HG02973 (cell line): ENCODE measurements around the gene NEK7.
A peak's percentile ranks its signal among the peaks of the same experiment; 100 is the strongest.
"Not testable (repeated sequence)": the region's sequence is repeated elsewhere in the genome, so short reads cannot be mapped to it uniquely, and the experiment has no call there.

Source experiments
- ATAC-seq: cut with Tn5 transposase; IDR thresholded peaks from one replicate; pipeline ENCODE4 v1.9.1; 2021; ENCODE audit warnings: moderate library complexity; ENCODE audit not compliant: unreplicated experiment

NEK7 gene

DNA sequence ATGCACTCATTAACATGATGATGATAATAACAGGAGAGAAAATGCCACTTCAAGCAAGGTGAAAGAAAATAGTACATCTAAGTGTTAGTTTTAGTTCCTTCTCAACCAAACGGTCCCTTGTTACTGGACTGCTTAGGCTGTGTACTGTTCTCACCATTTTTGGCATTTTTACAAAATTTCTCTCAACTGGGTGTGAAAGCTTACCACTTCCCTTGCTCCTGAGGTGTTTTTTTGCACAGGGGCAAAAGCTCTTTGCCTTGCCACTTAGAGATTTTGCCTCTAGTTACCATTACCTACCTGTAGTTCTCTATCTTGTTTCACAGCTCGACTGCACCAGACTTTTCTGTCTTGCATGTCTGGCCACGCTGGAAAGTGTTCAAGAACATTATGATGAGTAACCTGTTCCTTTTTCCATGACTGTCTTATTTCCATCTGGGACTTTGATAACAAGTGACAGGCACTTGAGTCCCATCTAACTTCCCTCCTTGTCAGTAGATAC, 10.7 kb downstream of the NEK7 start:
- ATAC-seq = peak; percentile 39

- no peak for ATAC-seq
These were observed 11.4 kb downstream of the NEK7 start for GRCh38 chr1:198168227-198168626.

DNA sequence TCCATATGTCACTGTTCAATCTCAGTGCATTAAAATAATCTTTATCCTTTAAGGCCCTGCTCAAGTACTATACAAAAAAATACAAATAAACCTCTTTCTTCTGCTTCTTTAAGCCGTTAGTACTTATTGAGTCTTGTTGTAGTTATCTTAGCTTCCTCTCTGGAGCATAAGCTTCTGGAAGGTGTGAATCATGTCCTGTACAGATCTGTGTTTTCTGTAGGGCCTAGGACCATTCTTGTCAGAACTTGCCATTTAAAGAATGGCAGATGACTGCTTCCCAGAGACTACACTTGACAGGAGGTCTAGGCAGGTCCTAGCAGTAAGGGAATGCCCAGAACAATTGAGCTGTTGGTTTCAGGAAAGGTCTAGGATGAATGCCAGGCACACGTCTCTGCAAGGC, 12.9 kb downstream of the NEK7 start:
- ATAC-seq = no peak

DNA sequence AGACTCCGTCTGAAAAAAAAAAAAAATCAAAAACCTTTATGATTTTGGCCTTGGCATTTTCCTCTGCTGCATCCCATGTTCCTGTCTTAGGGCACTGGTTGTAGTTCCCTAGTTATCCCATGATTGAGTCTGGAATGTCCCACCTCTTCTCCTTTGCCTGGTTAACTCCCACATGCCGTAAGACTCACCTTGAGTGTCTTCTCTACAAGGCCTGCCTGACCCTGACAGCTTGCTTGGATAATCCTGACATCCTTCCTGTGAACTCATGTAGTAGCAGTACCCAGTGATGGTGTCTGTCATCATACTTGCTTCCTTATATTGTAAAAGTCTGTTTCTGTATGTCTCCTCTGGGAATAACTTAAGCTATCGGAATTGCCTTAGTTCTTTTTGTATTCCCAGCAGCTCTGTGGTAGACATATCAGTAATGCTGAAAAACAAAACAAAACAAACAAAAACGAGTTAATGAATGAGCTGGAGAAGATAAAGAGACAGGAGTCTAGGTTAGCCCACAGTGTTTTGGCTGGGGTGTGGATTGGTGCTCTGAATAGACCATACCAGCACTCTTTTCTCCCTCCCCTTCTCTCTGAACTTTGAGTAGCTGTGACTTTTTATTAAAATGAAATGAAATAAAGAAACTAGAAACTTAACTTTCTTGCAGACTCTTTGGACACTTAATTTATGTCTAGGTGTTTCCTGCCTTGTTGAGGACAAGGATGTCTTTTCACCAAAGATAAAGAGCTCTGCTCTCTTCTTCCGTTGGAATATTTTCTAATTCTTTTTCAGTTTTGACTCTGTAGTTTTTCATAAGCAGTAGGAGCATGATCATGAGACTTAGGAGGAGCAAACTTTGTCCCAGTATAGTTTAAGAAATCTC, 15.1 kb downstream of the NEK7 start:
- no peak for ATAC-seq

DNA sequence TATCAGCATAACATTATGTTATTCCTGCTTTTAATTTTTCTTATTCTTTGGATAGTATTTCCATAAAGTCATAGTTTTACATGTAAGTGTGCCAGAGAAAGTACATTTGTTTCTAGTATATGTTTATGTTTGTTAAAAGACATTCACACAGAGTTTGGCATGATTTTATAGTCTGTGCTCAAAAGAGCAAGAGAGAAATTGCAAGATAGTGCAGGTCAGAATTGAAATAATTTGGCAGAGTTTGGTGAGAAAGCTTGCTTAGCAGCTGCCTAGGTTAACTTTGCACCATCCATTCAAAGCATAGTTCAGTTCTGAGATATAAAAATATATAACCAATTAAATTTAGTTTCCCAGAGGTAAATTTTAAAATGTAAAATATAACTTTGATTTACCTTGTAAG, 17.0 kb downstream of the NEK7 start:
- no peak for ATAC-seq

DNA sequence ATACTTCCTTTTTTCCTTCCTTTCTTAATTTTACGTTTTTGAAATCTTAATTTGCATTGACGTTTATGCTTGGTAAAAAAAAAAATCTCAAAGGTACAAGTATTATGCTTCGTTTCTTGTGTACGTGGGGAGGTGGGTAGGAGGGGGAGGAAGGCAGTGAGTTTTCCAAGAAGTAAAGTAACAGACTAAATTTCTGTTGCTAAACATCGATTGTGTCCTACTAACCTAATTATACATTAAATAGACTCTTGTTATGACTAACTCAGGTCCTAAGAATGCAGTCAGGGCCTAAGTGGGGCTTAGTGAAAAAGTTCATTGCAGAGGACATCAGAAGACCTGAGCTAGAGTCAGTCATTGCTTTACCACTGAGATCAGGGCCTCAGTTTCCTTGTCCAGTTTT, 17.5 kb downstream of the NEK7 start:
- ATAC-seq = peak; percentile 39

DNA sequence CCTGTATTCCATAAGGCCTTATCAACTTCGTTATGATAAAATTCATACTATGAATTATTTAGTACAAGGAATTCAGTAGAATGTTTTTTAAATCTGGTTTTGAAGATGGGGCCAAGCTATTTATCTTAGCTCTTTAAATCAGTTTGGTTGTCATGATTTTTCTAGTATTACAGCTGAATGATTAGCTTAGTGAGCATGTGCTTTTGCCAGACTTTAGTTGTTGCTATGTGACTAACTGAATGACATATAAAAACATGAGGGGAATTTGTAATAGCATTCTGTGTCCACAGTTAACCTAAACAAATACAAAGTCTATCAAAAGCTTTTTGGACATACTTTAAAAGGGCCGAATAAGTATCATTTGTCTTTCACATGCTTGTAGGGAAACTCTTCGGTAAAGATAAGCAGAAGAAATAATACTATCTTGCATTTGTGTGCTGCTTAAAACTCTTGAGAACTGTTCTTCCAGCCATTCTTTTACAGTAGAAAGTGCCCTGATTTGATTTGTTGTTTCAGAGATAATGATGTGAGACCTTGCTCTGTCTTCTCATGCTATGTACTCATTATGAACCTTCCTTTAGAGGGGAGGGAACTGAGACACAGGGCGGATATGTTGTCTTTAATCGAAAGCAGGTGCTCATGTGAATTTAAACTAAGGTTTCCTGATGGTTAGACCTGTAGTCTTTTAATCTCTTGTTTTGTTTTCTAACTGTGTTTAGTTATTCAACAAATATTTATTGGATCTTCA, 18.8 kb downstream of the NEK7 start:
- peak; percentile 92 for ATAC-seq

- ATAC-seq = peak; percentile 18
These were observed 19.4 kb downstream of the NEK7 start for GRCh38 chr1:198176179-198176578.

GRCh38 chr1:198177546-198177945, 20.7 kb downstream of the NEK7 start:
- ATAC-seq = no peak

DNA sequence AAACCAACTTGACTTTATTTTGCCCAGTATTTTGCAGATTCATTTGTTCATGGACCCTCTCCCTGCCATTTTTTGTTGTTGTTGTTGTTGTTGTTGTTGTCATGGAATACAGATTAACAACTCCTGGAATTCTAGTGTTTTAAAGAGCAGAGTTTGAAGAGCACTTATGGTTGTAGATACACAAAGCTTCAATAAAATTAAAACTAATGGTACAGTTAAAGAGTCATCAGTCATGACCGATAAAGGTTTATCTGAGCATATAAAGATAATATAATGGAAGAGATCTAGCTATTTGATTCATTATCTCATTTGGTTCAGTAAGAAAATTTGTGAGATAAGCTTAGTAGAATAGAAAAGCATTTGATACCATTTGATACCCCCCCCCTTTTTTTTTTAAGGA, 21.8 kb downstream of the NEK7 start:
- ATAC-seq = no peak

DNA sequence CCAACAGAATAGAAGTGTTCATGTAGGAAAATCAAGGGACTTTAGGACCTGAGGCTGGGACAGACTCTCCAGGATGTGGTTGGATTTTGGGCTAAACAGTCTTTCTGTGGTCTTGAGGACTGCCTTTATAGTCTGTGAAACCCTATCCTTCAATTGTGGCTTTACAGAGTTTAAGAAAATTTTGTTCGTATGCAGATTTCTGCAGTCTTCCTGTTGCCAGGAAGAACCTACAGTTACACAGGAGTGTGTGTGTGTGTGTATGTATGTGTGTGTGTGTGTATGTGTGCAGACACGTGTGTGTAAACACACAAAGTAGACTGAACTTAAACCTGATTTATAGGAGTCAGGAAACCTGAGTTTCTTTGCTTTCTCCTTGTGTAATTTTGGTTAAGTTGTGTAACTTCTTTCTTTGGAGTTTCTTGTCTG, 22.8 kb downstream of the NEK7 start:
- no peak for ATAC-seq

DNA sequence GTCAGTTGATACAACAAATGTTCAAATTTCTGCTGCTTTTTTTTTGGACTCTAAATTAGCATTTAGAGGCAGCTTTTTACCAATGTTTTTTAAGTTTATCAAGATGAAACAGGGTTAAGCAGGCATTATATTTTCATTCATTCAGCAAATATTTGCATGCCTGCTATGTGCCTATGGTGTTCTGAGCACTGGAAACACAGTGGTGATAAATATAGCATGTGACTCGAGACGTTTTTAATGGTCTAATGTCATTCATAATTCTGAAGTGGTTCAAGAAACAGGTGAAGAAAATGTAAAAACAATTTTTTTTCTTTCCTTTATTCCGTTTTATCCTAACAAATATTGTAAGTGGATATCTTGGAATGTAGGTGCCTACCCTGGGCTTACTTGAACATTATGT, 26.8 kb downstream of the NEK7 start:
- ATAC-seq = no peak

DNA sequence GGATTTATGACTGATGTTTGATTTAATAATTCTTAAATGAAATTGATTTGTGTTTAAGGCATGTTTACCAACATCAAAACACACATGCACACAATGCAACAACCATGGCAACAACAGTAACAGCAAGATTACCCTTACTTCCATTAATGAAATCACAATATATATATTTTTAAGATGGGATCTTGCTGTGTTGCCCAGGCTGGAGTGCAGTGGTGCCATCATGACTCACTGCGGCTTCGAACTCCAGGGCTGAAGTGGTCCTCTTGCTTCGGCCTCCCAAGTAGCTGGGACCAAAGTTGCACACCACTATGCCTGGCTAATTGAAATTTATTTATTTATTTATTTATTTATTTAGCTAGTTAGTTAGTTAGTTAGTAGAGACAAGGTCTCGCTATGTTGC, 27.7 kb downstream of the NEK7 start:
- ATAC-seq = no peak

DNA sequence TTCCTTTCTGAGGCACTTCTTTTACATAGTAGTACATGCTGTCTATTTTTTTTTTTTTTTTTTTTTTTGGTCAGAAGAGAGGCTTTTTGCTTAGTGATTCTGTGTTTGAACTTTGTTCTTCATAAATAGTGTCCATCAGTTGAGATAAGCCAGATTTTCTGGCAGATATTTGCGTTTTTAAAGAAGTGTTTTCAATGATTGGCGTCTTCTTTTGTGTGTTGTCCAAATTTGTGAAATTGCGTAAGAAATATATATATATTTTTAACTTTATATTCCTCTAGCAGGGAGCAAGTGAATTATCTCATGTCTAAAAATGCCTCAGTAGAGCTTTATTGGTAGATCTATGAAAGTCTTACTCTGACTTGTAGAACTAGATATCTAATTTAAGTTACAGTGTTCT, 28.3 kb downstream of the NEK7 start:
- no peak for ATAC-seq

- ATAC-seq = peak; percentile 53
These were observed 29.0 kb downstream of the NEK7 start for GRCh38 chr1:198185759-198186158.

- no peak for ATAC-seq
These were observed 30.2 kb downstream of the NEK7 start for GRCh38 chr1:198186916-198187580.

DNA sequence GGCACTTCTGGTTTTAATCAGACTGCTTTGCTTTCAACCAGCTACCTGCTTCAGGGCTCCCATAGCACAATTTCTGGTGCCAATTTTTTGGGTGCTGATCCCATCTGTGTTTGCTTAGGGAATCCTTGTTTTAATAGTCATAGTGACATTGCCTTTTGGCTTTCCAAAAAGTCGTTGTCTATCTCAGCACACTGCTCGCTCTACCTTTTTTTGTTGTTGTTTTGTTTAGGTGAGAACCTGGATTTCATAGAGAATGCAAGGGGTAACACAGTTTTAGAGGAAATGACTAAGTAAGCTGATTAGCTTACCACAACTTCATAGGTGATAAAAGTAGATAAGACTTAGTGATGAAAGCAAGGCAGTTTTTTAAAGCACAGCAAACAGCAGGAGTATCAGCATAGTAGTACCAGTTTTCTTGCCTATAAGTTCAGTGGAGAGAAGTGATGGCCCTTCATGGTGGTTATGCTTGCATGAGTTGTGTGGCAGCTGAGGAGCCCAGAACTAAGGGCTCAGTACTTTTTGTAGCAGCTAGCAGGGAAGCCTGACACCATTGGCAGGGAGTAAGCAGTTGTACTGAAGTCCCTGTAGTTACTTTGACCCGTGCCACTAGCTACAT, 31.3 kb downstream of the NEK7 start:
- ATAC-seq = no peak

- ATAC-seq = no peak
These were observed 34.3 kb downstream of the NEK7 start for GRCh38 chr1:198191117-198191516.

GRCh38 chr1:198193871-198194270, 37.1 kb downstream of the NEK7 start:
- ATAC-seq = not testable (repeated sequence)

DNA sequence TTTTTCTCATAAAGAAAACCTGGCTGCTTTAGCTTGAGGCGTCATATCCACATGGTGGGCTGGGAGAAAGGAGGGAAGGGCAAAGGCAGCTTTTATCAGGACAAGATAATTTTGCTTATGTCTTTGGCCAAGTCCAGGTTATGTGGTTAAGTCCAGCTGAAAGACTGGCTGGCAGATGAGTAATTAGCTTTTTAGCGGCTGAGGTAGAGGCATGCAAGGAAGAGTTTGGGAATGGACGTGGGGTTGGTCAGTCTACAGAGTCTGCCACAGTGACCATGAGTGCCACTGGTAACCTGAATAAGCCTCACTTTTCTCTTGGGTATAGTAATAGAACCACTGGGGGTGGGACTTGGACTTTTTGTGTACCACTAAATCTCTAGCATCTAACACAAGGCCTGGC, 39.8 kb downstream of the NEK7 start:
- no peak for ATAC-seq

- no peak for ATAC-seq
These were observed 40.5 kb downstream of the NEK7 start for GRCh38 chr1:198197285-198197684.
